HepG2 (cell line): ENCODE data around the gene CD151. TPM values are rescaled to one million over a fixed set of nuclear protein-coding genes. Genes with fewer than 3 reads are reported as not detected.

Experiments
- ELF3 ChIP-seq: IDR thresholded peaks from 2 replicates; pipeline ENCODE4 v1.6.1; 2016; ENCODE audit warnings: missing genetic modification reagents, missing compliant biosample characterization
- FLYWCH1 ChIP-seq: sonication (generic); formaldehyde crosslinking; IDR thresholded peaks from 2 replicates; pipeline ENCODE4 v1.8.1; 2023; ENCODE audit warnings: mild to moderate bottlenecking, missing genetic modification reagents
- HES4 ChIP-seq: sonication (generic); formaldehyde crosslinking; IDR thresholded peaks from 2 replicates; pipeline ENCODE4 v1.9.0; 2021; ENCODE audit warnings: mild to moderate bottlenecking, missing genetic modification reagents, borderline replicate concordance
- HNRNPUL1 ChIP-seq: fragments of 200-400 bp; formaldehyde crosslinking; IDR thresholded peaks from 2 replicates; pipeline ENCODE4 v1.6.1; 2017; ENCODE audit warnings: low read depth, mild to moderate bottlenecking, low read length, moderate library complexity
- MAZ ChIP-seq, 2 experiments: sonication (generic) in 1 of 2; formaldehyde crosslinking in 1 of 2; IDR thresholded peaks; 2 replicates each; pipeline versions ENCODE4 v1.5.0 to v1.6.1; 2012 to 2020; ENCODE audit warnings: low read depth in 2 of 2, mild to moderate bottlenecking in 2 of 2, borderline replicate concordance in 1 of 2, improper control_type of control experiment in 1 of 2, low read length in 1 of 2, missing genetic modification reagents in 1 of 2, moderate library complexity in 1 of 2
- MED8 ChIP-seq: sonication (generic); formaldehyde crosslinking; IDR thresholded peaks from 2 replicates; pipeline ENCODE4 v1.8.1; 2023; ENCODE audit warnings: mild to moderate bottlenecking, missing genetic modification reagents; ENCODE audit not compliant: insufficient replicate concordance
- MXI1 ChIP-seq: IDR thresholded peaks from 3 replicates; pipeline ENCODE4 v1.6.1; 2012; ENCODE audit warnings: low read depth, low read length, inconsistent platforms, borderline replicate concordance
- PHF5A ChIP-seq: IDR thresholded peaks from one replicate; pipeline ENCODE4 v1.6.1; 2018; ENCODE audit warnings: low read depth, missing genetic modification reagents; ENCODE audit not compliant: unreplicated experiment
- RORA ChIP-seq: sonication (generic); formaldehyde crosslinking; IDR thresholded peaks from 2 replicates; pipeline ENCODE4 v1.5.0; 2020; ENCODE audit warnings: mild to moderate bottlenecking, missing genetic modification reagents, moderate library complexity
- RXRB ChIP-seq: IDR thresholded peaks from 2 replicates; pipeline ENCODE4 v1.6.1; 2016; ENCODE audit warnings: borderline replicate concordance, missing genetic modification reagents, missing compliant biosample characterization
- TIGD3 ChIP-seq: sonication (generic); formaldehyde crosslinking; IDR thresholded peaks from 2 replicates; pipeline ENCODE4 v1.5.1; 2020; ENCODE audit warnings: mild to moderate bottlenecking, missing genetic modification reagents, borderline replicate concordance
- ZBTB38 ChIP-seq: sonication (generic); formaldehyde crosslinking; IDR thresholded peaks from 2 replicates; pipeline ENCODE4 v1.5.1; 2020; ENCODE audit warnings: mild to moderate bottlenecking, missing genetic modification reagents
- ZFP36L2 ChIP-seq: sonication (generic); formaldehyde crosslinking; IDR thresholded peaks from 2 replicates; pipeline ENCODE4 v1.4.0; 2020; ENCODE audit warnings: missing genetic modification reagents
- ZFYVE20 ChIP-seq: sonication (generic); formaldehyde crosslinking; IDR thresholded peaks from 2 replicates; pipeline ENCODE4 v1.8.0; 2023; ENCODE audit warnings: low read depth, mild to moderate bottlenecking, moderate library complexity, missing genetic modification reagents, borderline replicate concordance
- ZNF451 ChIP-seq: sonication (generic); formaldehyde crosslinking; IDR thresholded peaks from 2 replicates; pipeline ENCODE4 v1.5.0; 2020; ENCODE audit warnings: mild to moderate bottlenecking, missing genetic modification reagents
- ZNF614 ChIP-seq: IDR thresholded peaks from 2 replicates; pipeline ENCODE4 v1.6.1; 2018; ENCODE audit warnings: missing biosample characterization, missing genetic modification reagents, inconsistent platforms, borderline replicate concordance
- ZNF616 ChIP-seq: sonication (generic); formaldehyde crosslinking; IDR thresholded peaks from 2 replicates; pipeline ENCODE4 v1.5.0; 2020; ENCODE audit warnings: low read depth, mild to moderate bottlenecking, missing genetic modification reagents
- ZNF772 ChIP-seq: sonication (generic); formaldehyde crosslinking; IDR thresholded peaks from 2 replicates; pipeline ENCODE4 v1.5.0; 2020; ENCODE audit warnings: mild to moderate bottlenecking, missing genetic modification reagents
- polyA plus RNA-seq, 8 experiments: library from polyadenylated mRNA; depleted of rRNA in 3 of 8; stranded (reverse) in 7 of 8; unstranded in 1 of 8; fragments of >200 nt; fragmentation: Illumina TruSeq in 4 of 8; extraction: Trizol in 4 of 8; gene quantifications; 2 replicates each; pipeline versions ENCODE4 v1.2.1 to v1.2.3, GENCODE V29; 2011 to 2016; ENCODE audit warnings: low read depth in 4 of 8, missing spikeins in 1 of 8, mixed read lengths in 1 of 8; ENCODE audit not compliant: insufficient read depth in 1 of 8
- total RNA-seq, 5 experiments: library from RNA; depleted of rRNA; stranded (reverse); fragments of >200 nt; fragmentation: Illumina TruSeq; extraction: Trizol; gene quantifications; 2 replicates each; pipeline ENCODE4 v1.2.3, GENCODE V29; 2016; ENCODE audit warnings: low read depth in 1 of 5
- TF ChIP-seq, protein P1 (sequence below): sonication (generic); formaldehyde crosslinking; IDR thresholded peaks from 2 replicates; pipeline ENCODE4 v1.4.0; 2020; ENCODE audit warnings: missing genetic modification reagents
- TF ChIP-seq, protein P2 (sequence below): IDR thresholded peaks from 2 replicates; pipeline ENCODE4 v1.6.1; 2012; ENCODE audit warnings: inconsistent platforms
- TF ChIP-seq, protein P3 (sequence below): sonication (generic); formaldehyde crosslinking; IDR thresholded peaks from 2 replicates; pipeline ENCODE4 v1.4.0; 2020; ENCODE audit warnings: mild to moderate bottlenecking, missing genetic modification reagents, borderline replicate concordance

Gene CD151
- total and polyA plus RNA-seq, 2 of the 13 experiments (the other 11 are each of a cell fraction or from before 2014, with no cell fraction given), result 125 to 197 TPM

- TF ChIP-seq MAZ (IDR thresholded peaks at IDR 0.05; ENCODE audit: borderline replicate concordance, low read depth, low read length) (peak; percentile 96), MAZ (CRISPR knock-in tag; IDR thresholded peaks at IDR 0.05; ENCODE audit: low read depth) (peak; percentile 95), PHF5A (no peak), ZNF772 (peak; percentile 90; the same call in 1 of the 2 replicates), ZNF614 (CRISPR knock-in tag) (peak; percentile 76; the same call in 1 of the 2 replicates), ZNF616 (peak; percentile 48), MXI1 (peak; percentile 78; the same call in 2 of the 3 replicates), ZNF451 (CRISPR knock-in tag) (no peak), HNRNPUL1 (no peak), FLYWCH1 (CRISPR knock-in tag) (no peak), HES4 (CRISPR knock-in tag) (peak; percentile 96), ZFYVE20 (CRISPR knock-in tag) (no peak), MED8 (CRISPR knock-in tag) (no peak), RORA (CRISPR knock-in tag) (no peak), ZBTB38 (no peak; the same call in 1 of the 2 replicates), RXRB (CRISPR knock-in tag) (no peak; the same call in none of the 2 replicates), TIGD3 (CRISPR knock-in tag) (no peak), ELF3 (CRISPR knock-in tag) (peak; percentile 59), ZFP36L2 (no peak)
- TF ChIP-seq, protein P1, sequence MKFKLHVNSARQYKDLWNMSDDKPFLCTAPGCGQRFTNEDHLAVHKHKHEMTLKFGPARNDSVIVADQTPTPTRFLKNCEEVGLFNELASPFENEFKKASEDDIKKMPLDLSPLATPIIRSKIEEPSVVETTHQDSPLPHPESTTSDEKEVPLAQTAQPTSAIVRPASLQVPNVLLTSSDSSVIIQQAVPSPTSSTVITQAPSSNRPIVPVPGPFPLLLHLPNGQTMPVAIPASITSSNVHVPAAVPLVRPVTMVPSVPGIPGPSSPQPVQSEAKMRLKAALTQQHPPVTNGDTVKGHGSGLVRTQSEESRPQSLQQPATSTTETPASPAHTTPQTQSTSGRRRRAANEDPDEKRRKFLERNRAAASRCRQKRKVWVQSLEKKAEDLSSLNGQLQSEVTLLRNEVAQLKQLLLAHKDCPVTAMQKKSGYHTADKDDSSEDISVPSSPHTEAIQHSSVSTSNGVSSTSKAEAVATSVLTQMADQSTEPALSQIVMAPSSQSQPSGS (CRISPR knock-in tag), result peak; percentile 69
- TF ChIP-seq, protein P2, sequence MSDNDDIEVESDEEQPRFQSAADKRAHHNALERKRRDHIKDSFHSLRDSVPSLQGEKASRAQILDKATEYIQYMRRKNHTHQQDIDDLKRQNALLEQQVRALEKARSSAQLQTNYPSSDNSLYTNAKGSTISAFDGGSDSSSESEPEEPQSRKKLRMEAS, result peak; percentile 93
- TF ChIP-seq, protein P3, sequence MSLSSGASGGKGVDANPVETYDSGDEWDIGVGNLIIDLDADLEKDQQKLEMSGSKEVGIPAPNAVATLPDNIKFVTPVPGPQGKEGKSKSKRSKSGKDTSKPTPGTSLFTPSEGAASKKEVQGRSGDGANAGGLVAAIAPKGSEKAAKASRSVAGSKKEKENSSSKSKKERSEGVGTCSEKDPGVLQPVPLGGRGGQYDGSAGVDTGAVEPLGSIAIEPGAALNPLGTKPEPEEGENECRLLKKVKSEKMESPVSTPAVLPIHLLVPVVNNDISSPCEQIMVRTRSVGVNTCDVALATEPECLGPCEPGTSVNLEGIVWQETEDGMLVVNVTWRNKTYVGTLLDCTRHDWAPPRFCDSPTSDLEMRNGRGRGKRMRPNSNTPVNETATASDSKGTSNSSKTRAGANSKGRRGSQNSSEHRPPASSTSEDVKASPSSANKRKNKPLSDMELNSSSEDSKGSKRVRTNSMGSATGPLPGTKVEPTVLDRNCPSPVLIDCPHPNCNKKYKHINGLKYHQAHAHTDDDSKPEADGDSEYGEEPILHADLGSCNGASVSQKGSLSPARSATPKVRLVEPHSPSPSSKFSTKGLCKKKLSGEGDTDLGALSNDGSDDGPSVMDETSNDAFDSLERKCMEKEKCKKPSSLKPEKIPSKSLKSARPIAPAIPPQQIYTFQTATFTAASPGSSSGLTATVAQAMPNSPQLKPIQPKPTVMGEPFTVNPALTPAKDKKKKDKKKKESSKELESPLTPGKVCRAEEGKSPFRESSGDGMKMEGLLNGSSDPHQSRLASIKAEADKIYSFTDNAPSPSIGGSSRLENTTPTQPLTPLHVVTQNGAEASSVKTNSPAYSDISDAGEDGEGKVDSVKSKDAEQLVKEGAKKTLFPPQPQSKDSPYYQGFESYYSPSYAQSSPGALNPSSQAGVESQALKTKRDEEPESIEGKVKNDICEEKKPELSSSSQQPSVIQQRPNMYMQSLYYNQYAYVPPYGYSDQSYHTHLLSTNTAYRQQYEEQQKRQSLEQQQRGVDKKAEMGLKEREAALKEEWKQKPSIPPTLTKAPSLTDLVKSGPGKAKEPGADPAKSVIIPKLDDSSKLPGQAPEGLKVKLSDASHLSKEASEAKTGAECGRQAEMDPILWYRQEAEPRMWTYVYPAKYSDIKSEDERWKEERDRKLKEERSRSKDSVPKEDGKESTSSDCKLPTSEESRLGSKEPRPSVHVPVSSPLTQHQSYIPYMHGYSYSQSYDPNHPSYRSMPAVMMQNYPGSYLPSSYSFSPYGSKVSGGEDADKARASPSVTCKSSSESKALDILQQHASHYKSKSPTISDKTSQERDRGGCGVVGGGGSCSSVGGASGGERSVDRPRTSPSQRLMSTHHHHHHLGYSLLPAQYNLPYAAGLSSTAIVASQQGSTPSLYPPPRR, result no peak; the same call in 1 of the 2 replicates
Observed at GRCh38 chr11:809287-810039, 23.3 kb upstream of the CD151 start, which contains the start of gene RPLP2 (continued).
